GM21360 (cell line): Measurements from ENCODE around the gene NEIL3.
"Not testable (repeated sequence)": the region's sequence is repeated elsewhere in the genome, so short reads cannot be mapped to it uniquely, and the experiment has no call there.

ENCODE experiments used
- ATAC-seq: cut with Tn5 transposase; IDR thresholded peaks from one replicate; pipeline ENCODE4 v1.9.1; 2021; ENCODE audit warnings: mild to moderate bottlenecking, moderate library complexity; ENCODE audit not compliant: unreplicated experiment

NEIL3 gene

DNA sequence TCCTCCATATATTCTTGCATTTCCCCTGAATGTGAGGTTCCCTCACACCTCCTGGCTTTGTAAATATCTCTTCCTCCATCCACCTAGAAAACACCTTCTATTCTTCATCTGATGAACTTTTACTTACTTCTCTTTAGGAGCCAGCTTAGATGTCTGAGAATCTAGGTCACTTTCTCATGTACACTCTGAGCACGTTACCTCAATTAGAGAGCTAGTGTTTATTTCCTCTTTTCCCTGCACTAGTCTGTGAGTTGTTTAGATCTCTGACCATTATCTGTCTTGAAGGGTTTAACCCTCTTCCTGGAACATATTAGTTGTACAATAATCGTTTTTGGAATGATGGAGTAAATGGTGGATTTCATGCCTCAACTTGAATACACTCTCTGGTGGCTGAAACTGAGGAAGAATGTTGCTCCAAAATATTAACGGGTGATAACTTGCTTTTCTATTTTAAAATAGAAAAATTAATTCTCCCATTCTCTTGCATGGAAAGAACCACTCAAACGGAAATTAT, 8.5 kb upstream of the NEIL3 start:
- ATAC-seq, result no peak

DNA sequence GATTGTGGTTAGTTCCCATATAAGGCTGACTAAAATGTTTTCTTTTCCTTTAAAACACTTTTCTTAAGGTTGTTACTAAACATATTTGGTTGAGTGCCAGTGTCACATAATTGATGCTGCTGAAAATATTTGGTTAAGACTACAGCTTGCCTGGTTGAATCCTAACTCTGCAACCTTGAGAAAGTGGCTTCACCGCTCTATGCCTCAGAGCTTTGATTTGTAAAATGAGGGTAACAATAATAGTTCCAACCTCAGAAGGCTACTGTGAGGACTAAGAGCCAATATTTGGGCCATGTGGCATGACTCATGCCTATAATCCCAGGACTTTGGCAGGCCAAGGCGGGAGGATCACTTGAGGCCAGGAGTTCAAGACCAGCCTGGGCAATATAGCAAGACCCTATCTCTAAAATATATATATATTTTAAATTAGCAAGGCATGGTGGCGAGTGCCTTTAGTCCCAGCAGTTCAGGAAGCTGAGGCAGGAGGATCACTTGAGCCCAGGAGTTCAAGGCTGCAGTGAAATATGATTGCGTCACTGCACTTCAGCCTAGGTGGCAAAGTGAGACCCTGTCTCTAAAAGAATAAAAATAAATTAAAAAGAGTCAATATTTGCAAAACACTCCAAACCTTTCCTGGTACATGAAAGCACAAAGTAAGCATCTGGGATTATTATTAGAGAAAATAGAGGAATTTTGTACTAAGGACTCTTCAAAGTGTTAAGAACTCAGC, 7.1 kb upstream of the NEIL3 start:
- no peak for ATAC-seq

DNA sequence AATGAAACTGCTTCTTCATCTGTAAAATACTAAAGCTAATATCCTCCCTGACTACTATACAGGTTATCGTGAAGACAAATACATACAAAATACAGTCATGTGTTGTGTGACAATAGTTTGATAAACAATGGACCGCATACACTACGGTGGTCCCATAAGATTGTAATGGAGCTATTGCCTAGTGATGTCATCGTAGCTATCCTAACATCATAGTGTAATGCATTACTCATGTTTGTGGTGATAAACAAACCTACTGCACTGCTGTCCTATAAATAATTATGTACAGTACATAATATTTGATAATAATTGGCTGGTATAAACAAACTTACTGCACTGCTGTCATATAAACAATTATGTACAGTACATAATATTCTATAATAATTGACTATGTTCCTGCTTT, 5.6 kb upstream of the NEIL3 start:
- ATAC-seq, result no peak

DNA sequence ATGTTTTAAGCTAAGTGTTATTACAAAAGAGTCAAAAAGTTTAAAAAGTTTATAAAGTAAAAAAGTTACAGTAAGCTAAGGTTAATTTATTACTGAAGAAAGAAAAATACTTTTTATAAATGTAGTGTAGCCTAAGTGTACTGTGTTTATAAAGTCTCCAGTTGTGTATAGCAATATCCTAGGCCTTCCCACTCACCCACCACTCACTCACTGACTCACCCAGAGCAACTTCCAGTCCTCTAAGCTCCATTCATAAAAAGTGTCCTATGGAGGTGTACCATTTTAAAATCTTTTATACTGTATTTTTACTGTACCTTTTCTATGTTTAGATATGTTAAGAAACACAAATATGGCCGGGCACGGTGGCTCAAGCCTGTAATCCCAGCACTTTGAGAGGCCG, 4.8 kb upstream of the NEIL3 start:
- not testable (repeated sequence) for ATAC-seq

DNA sequence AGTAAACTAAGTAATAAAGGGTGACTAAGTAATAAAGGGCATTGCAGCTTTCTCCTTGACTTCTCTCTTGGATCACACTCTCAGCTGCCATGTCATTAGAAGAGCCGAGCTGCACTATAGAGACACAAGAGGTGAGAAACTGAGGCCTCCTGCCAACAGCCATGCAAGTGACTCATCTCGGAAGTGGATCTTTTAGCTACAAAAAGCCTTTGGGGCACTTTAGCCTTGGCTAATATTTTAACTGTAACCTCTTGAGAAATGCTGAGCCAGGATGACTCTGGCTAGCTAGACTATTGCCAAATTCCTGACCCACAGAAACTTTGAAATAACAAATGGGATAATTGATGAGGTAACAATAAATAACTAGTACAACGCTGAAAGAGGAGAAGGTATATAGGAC, 1.5 kb upstream of the NEIL3 start:
- ATAC-seq, result no peak

DNA sequence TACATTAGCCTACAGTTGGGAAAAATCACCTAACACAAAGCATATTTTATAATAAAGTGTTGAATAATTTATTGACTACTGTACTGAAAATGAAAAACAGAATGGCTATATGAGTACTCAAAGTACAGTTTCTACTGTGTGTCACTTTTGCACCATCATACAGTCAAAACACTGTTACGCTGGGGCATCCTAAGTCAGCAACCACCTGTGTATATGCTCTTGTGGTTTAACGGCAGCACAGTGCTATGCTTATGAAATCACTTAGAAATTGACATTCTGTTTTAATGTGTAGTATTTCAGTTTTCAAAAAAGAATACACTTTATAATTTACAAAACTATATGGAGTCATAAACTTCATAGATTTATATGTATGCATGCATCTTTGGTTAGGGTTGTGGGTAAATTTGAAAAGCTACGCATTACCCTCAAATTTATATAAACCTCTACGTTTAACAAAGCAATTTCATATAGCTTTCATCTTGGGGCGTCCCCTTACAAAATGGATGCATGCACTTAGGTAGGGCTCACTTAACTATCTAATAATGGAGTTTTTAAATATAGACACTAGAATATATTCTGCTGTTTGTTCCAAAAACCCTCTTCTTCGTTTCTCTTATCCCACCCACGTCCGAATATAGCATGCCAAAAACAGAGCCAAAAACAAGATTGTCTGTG, 690 bp upstream of the NEIL3 start:
- ATAC-seq, result no peak

DNA sequence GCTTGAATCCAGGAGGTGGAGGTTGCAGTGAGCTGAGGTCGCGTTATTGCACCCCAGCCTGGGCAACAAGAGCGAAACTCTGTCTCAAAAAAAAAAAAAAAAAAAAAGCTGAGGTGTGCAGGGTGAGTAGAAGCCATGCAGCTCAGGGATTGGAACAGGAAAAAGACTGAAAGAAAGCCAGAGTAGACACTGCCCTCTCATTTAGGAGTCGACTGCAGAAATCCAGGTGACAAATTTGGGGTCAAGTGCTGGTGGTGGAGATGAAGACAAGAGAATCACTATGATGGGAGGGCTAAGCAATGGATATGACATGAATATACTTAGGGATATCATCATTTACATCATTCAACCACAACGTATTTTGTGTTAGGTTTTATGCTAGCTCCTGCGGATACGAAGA, 1.9 kb downstream of the NEIL3 start:
- ATAC-seq, result no peak

DNA sequence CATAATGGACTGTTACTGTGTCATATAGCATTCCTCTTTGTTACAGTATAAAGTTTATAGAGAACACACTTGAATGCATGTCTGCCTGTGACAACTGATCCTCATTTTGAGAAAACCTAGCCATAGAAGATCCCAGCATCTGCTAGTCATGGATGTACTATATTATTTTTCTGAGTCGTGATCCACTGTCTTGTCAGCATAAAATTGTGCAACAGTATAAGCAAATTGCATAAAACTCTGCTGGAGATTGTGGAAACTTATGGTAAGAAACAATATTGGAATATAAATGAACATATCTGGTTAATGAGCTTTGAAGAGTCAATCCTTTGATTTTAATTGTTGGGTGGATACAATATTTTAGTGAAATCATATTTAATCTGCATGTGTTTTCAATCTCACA, 3.6 kb downstream of the NEIL3 start:
- no peak for ATAC-seq

DNA sequence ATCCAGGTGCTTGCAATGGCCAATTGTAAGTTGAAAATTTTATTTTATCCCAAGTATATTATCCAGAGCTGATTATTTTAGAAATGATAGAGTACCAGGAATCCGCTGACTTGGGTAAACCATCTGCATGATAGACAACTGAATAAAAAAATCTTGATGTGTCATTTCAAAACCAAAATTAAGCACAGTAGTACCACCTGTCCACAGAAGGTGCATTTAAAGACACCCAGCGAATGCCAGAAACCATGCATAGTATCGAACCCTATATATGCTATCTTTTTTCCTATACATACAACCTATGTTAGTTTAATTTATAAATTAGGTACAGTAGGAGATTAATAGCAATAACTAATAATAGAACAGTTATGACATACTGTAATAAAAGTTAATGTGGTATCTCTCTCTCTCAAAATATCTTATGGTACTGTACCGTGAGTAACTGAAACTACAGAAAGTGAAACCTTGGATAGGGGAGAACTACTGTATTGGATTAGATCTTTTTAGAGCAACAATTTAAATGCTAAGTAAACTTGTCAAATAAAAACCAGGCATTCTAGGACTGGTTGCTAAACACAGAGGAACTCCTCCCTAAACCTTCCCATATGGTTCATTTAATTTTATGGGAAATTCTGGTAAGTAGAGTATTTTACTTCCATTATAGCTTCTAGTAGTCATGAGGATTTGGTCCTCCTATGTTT, 6.2 kb downstream of the NEIL3 start:
- ATAC-seq, result no peak

DNA sequence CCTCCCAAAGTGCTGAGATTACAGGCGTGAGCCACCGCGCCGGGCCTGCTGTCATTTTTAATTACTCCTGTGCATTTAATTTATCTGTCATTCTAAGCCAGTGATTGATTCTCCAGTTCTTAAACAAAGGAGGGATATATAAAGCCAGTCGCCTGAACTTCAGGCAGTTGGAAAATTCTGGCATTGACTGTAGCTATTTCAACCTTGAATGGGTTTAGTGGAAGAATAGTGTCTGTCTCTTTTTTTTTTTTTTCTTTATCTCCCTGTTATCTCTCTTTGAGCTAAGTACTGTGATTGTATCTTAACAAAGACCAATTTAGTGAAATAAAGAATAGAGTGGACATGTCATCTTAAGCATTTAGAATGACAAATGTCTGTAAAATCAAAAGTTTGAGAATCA, 11.0 kb downstream of the NEIL3 start:
- ATAC-seq, result no peak

DNA sequence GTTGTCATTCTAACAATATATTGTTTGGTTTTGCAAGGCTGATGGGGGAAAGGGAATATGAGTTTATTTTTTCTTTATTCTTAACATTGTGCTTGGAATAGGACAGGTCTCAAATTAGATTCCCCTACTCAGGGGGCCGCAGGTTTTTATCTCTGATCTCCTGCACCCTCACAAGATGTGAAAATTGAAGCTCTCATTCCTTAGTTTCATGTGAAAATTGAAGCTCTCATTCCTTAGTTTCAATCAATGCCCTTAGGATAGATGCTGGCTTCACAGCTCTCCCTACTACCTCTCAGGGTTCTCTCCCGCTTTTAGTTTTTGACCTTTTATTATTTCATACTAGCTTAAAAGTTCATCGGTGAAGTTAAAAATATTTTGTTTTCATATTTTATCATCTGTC, 12.0 kb downstream of the NEIL3 start:
- ATAC-seq, result no peak

DNA sequence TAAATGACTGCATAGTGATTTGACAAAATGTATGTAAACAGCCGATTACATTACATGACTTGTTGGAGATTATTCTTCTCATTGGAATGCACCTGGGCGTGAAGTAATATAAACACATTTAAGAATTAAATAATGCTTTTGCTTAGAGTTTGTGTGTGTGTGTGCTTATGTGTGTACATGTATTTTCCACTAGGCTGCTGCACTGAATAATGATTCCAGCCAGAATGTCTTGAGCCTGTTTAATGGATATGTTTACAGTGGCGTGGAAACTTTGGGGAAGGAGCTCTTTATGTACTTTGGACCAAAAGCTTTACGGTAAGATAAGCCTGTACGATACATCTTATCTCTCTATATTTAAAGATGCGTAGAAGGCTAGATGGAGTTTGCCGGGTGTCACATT, 12.6 kb downstream of the NEIL3 start:
- ATAC-seq, result no peak

DNA sequence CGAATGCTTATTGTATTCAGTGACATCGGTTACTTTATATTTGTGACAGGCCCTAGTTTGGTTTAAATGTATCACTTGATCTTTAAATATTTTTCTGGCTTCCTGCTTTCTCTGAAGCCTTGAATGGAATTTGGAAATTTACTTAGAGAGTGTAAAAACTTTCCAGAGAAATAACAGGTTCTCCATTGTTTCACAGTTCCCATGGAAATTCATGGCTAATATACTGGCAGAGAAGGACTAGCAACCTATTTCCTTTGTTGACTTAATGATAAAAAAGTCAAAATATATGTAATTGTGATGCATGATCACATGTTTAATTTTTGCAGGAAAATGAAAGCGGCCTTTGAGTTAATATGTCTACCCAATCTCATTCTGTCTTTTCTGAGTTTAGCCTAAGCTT, 13.2 kb downstream of the NEIL3 start:
- ATAC-seq, result no peak

DNA sequence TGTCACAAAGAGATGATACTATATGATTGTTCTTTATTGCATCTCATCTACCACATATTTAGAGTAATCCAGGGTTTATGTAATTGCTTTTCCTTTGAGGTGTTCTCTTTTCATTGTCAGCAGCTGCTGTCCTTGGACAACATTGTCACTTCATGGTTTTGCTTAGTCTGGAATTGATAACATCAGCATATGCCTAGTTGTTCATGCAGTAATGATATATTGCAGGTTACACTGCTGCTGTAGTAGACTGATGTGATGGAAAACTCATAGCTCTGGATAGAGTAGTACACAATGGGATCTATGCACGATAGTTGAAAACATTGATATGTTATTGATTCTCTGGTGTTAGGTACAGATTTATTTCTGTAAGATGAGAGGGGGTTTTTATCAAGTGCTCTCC, 13.7 kb downstream of the NEIL3 start:
- no peak for ATAC-seq

DNA sequence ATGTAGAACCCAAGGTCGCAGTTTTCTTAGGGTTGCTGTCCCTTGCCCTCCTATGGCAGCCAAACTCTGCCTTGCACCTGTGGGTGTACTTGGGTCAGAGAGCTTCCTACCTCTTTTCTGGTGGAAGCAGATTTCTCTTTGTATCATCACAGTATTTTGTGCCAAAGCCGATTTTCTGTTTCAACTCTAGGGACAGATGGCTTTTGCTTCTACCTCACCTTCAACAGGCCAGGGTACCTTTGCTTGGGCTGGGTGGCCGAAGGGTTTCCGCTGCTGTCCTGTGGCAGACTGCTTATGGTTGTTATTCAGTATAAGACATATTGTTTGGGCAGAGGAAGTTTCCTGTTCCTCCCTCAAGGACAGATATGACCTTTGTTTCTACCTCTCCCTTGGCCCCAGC, 22.4 kb downstream of the NEIL3 start:
- ATAC-seq, result no peak

DNA sequence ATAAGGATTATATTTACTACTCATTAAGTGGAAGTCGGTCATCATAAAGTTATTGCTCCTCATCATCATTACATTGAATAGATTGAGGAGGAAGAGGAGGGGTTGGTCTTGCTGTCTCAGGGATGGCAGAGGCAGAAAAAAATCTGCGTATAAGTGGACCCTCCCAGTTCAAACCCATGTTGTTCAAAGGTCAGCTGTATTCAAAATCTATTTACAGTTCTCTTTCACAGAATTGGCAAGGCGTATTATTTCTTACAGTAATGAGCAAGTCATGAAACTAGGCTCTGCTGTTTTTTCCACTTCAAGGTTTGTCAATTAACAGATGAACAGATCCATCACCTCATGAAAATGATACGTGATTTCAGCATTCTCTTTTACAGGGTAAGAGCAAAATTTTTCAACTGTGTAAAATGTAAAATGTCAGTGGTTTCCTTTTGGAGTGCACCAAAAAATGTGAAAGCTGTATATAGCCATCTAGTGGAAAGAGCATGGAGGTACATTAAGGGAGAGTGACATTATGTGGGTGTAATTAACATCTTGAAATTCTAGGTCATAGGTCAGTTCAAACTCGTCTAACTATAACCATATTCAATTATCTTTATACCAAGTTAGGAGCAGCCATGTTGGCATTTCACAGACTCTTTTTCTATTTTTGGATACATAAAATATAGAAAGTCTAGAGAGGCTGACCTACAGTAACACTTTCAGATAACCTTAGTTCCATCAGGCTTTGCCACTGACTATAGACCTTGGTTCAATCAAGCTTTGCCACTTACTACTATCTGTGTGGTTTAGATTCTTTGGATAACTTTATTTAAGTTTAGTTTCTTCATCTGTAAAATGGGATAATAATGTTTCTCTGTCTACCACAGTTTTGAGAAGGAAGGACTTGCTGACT, 30.1 kb downstream of the NEIL3 start:
- ATAC-seq, result peak; percentile 96

DNA sequence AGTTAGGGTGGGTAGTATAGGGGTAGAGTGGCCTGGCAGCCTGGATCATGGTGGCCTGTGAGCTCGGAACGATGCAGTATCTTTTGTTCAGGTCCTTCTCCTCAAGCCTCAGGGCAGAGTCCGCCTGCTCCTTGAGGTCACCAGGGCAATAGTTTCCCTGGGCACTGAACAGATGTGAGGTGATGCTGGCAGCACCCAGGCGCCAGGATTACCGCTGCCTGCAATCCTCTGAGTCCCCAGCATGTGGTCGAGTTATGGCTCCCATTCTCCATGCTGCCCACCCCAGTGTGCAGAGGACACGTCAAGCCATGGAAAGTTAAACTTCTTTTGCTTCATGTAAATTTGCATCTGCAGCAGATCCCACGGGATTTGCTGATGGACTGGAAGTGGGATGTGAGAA, 38.7 kb downstream of the NEIL3 start:
- ATAC-seq, result no peak

DNA sequence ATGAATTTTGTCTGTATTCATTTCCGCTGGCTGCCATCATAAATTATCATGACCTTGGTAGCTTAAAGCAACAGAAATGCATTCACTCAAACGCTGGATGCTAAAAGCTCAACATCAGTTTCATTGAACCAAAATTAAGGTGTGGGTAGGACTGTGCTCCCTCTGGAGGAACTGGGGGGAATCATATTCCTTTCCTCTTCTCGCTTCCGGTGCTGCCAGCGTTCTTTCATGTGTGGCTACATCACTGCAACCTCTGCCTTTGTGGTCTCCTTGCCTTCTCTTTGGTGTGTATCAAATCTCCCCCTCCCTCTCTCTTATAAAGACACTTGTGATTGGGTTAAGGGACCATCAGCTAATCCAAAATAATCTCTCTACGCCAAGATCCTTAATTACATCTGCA, 39.5 kb downstream of the NEIL3 start:
- ATAC-seq, result no peak

DNA sequence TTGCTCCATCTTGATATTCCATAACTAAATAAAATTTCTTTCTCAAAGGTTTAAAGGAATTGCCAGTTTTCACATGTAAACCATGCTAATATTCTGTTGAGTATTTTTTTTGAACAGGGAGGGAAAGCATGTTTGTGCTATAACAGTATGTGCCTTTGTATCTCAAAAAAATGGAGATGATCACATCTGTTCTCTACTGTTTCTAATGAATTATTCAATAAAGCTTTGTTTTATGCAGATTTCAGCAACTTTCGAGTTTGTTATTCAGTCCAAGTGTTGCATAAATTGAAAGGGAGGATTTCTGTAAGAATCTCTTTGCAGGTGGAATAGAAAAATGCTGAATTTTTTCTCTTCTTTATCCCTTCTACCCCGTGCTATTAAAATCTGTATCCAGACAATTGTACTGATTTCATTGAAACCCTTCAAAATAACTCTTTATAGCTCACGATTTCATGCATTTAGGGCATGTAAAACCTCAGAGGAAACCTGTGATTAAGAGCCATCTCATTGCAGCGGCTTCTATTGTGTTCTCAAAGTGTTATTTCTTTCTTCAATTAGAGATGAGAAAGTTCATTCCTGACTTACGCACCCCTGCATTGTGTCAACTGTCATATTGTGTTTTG, 42.1 kb downstream of the NEIL3 start:
- no peak for ATAC-seq

DNA sequence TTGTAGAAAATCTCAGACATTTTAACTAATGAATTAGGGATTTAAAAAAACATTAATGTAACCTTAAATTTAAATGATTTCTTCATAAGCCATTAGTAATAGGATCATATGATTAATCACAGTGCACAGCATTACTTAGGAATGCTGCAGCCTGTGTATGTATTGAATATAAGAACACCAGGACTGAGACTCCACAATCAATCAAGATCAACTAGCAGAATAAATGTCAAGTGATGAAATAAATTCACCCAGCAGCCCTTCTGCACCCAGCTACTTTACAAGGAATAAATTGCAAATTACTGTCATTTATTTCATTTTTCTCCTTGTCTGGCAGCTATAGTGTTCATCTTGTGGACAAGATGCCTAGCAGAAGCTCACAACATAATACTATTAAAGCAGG, 46.5 kb downstream of the NEIL3 start:
- ATAC-seq, result no peak

DNA sequence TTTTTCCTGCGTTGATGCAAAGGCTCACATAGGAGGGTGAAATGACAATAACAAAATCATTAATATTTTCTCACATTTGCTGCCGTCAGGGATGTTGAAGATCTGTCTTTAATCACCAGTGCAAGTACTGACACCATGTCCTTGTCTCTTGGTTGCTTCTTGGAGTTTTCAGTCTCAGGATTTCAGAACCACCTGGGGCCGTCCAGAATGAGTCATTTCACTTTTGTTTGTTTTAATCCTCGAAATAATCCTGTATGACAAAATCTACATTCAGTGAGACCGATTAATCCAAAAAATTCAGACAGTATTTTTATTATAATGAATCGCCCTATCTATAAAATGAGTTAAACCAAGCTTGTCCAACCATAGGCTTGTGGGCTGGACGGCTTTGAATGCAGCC, 47.2 kb downstream of the NEIL3 start:
- no peak for ATAC-seq
